ENCODE data around the gene GNB4. TPM values are rescaled to one million over a fixed set of nuclear protein-coding genes. Genes with fewer than 3 reads are reported as not detected.
A peak's percentile ranks its signal among the peaks of the same experiment; 100 is the strongest.

Gene GNB4
- total and polyA plus RNA-seq, 2 donors from 2014 or later = 3.9 to 31.0 TPM

DNA sequence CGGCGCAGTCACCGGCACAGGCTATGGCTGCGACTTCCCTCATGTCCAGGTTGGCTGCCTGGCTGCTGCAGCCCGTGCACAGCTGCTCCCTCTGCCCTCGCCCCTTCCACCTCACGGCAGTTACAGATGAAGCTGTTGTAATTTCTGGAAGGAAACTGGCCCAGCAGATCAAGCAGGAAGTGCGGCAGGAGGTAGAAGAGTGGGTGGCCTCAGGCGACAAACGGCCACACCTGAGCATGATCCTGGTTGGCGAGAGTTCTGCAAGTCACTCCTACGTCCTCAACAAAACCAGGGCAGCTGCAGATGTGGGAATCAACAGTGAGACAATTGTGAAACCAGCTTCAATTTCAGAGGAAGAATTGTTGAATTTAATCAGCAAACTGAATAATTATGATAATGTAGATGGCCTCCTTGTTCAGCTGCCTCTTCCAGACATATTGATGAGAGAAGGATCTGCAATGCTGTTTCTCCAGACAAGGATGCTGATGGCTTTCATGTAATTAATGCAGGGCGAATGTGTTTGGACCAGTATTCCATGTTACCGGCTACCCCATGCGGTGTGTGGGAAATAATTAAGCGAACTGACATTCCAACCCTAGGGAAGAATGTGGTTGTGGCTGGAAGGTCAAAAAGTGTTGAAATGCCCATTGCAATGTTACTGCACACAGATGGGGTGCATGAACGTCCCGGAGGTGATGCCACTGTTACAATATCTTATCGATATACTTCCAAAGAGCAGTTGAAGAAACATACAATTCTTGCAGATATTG, 13.2 kb upstream of the GNB4 start:
- FAIRE-seq (no peak), DNase-seq (peak in 2 of 5 donors; percentile 33 to 75)
- no peak overlapping the region for H3K4me3 ChIP-seq (ENCODE audit: low read length in 3 of 3)
- TF ChIP-seq, protein P1, sequence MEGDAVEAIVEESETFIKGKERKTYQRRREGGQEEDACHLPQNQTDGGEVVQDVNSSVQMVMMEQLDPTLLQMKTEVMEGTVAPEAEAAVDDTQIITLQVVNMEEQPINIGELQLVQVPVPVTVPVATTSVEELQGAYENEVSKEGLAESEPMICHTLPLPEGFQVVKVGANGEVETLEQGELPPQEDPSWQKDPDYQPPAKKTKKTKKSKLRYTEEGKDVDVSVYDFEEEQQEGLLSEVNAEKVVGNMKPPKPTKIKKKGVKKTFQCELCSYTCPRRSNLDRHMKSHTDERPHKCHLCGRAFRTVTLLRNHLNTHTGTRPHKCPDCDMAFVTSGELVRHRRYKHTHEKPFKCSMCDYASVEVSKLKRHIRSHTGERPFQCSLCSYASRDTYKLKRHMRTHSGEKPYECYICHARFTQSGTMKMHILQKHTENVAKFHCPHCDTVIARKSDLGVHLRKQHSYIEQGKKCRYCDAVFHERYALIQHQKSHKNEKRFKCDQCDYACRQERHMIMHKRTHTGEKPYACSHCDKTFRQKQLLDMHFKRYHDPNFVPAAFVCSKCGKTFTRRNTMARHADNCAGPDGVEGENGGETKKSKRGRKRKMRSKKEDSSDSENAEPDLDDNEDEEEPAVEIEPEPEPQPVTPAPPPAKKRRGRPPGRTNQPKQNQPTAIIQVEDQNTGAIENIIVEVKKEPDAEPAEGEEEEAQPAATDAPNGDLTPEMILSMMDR (IDR thresholded peaks at IDR 0.05; ENCODE audit: borderline replicate concordance, extremely low read depth, insufficient read depth) = no peak
- no peaks in the 10 kb centered on the region for H3K4me1 ChIP-seq (ENCODE audit: control insufficient read depth in 2 of 3, insufficient read depth in 2 of 3, low read depth in 1 of 3, low read length in 3 of 3)
- H3K9me3 ChIP-seq (ENCODE audit: control insufficient read depth in 2 of 3, insufficient read depth in 1 of 3, low read length in 3 of 3) = no peaks in the 10 kb centered on the region
- H3K9ac ChIP-seq (ENCODE audit: low read length in 3 of 3) = no peak overlapping the region
- H3K27me3 ChIP-seq (ENCODE audit: control insufficient read depth, insufficient read depth, low read length) = no peaks in the 10 kb centered on the region
- intact Hi-C loops (cut with DNase I) = no loop called here
- H3K27ac ChIP-seq (ENCODE audit: low read depth in 2 of 2, low read length in 2 of 2) = no peak overlapping the region
- H3K36me3 ChIP-seq (ENCODE audit: control insufficient read depth in 2 of 3, insufficient read depth in 3 of 3, low read length in 3 of 3) = no peaks in the 10 kb centered on the region

DNA sequence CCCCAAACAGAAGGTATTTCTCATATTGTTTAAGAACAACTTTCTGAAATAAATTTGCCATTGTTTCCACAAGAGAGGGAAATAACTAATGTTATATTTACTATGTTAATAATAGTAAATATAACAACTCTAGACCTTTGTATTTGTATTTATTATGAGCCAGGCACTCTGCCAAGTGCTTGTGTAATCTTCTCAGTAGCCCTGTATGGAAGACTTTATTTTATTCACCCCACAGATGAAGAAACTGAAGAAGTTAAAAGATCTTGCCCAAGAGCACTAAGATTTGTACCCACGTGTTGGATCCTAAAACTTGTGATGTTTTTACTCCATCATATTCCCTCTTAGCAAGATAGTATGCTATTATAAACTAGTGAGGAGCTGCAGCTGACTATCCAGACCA, 12.0 kb upstream of the GNB4 start:
- intact Hi-C loops (cut with DNase I) = no loop called here
- H3K27ac ChIP-seq (ENCODE audit: low read depth in 2 of 2, low read length in 2 of 2) = no peak overlapping the region
- no peak for DNase-seq

DNA sequence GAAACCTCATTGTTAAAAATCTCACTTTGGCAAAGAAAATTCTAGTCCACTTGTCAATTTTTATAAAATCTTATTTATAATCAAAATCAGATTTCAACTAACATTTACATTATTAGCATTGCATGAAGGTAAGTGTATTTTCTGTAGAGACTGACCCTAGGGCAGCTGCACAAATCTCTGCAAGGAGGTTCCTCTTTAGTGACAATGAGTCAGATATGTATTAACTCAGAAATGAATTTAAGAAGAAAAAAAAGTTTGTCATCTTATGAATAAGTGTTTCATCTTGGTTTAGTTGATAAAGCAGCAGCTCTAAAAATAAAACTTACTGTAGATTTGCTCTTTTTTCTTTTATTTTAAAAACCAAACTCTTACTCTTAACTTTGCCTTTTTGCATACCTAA, 9.0 kb upstream of the GNB4 start:
- no peak overlapping the region for H3K27ac ChIP-seq (ENCODE audit: low read depth in 2 of 2, low read length in 2 of 2)
- H3K36me3 ChIP-seq (ENCODE audit: control insufficient read depth in 2 of 3, insufficient read depth in 3 of 3, low read length in 3 of 3) = no peaks in the 10 kb centered on the region
- FAIRE-seq (no peak), DNase-seq (no peak)
- no peaks in the 10 kb centered on the region for H3K4me1 ChIP-seq (ENCODE audit: control insufficient read depth in 2 of 3, insufficient read depth in 2 of 3, low read depth in 1 of 3, low read length in 3 of 3)
- H3K4me3 ChIP-seq (ENCODE audit: low read length in 3 of 3) = no peak overlapping the region
- no peak overlapping the region for H3K9ac ChIP-seq (ENCODE audit: low read length in 3 of 3)
- TF ChIP-seq, protein P1 (IDR thresholded peaks at IDR 0.05; ENCODE audit: borderline replicate concordance, extremely low read depth, insufficient read depth) = no peak
- H3K9me3 ChIP-seq (ENCODE audit: control insufficient read depth in 2 of 3, insufficient read depth in 1 of 3, low read length in 3 of 3) = no peaks in the 10 kb centered on the region
- H3K27me3 ChIP-seq (ENCODE audit: control insufficient read depth, insufficient read depth, low read length) = no peaks in the 10 kb centered on the region
- intact Hi-C loops (cut with DNase I) = no loop called here

More for the DNA sequence above, 12.0 kb upstream of the GNB4 start:
- no peaks in the 10 kb centered on the region for H3K27me3 ChIP-seq (ENCODE audit: control insufficient read depth, insufficient read depth, low read length)
- TF ChIP-seq, protein P1 (IDR thresholded peaks at IDR 0.05; ENCODE audit: borderline replicate concordance, extremely low read depth, insufficient read depth) = no peak
- no peak for FAIRE-seq
- no peak overlapping the region for H3K9ac ChIP-seq (ENCODE audit: low read length in 3 of 3)
- H3K4me3 ChIP-seq (ENCODE audit: low read length in 3 of 3) = no peak overlapping the region
- no peaks in the 10 kb centered on the region for H3K36me3 ChIP-seq (ENCODE audit: control insufficient read depth in 2 of 3, insufficient read depth in 3 of 3, low read length in 3 of 3)
- no peaks in the 10 kb centered on the region for H3K4me1 ChIP-seq (ENCODE audit: control insufficient read depth in 2 of 3, insufficient read depth in 2 of 3, low read depth in 1 of 3, low read length in 3 of 3)
- no peaks in the 10 kb centered on the region for H3K9me3 ChIP-seq (ENCODE audit: control insufficient read depth in 2 of 3, insufficient read depth in 1 of 3, low read length in 3 of 3)
